AG09319 (cell line): Measurements from ENCODE around the gene PLEKHO1.
"Not testable (repeated sequence)": the region's sequence is repeated elsewhere in the genome, so short reads cannot be mapped to it uniquely, and the experiment has no call there.

ENCODE experiments used
- DNase-seq: peaks from one replicate; pipeline ENCODE4 v3.0.0-alpha.2; 2010; ENCODE audit warnings: low read depth; ENCODE audit errors: extremely low read depth
- CTCF ChIP-seq: IDR thresholded peaks from 2 replicates; pipeline ENCODE4 v1.5.1; 2011; ENCODE audit warnings: low read depth, mild to moderate bottlenecking, inconsistent platforms, low read length, moderate library complexity

The PLEKHO1 gene

DNA sequence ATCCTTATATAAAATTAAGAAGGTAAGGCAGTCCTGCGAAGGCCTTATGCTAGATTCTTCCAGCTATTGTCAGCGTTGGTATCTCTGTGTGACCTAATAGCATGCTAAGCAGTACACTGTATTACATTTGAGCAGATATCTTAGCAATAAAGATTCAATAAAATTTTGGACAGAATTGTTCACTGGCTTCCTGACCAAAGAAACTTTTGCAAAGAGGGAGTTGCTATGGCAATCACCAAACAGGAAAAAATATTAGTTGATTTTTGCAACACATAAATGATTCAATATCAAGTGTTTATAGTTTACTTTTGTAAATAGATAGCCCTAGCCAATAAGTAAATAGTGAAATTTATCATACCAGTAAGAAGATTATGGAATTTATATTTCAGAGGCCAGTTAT, 31.0 kb upstream of the PLEKHO1 start:
- no peak for TF ChIP-seq CTCF

GRCh38 chr1:150121236-150121862, 28.4 kb upstream of the PLEKHO1 start:
- no peak for DNase-seq
- TF ChIP-seq CTCF, result no peak

More for the DNA sequence above, 31.0 kb upstream of the PLEKHO1 start:
- DNase-seq, result no peak

DNA sequence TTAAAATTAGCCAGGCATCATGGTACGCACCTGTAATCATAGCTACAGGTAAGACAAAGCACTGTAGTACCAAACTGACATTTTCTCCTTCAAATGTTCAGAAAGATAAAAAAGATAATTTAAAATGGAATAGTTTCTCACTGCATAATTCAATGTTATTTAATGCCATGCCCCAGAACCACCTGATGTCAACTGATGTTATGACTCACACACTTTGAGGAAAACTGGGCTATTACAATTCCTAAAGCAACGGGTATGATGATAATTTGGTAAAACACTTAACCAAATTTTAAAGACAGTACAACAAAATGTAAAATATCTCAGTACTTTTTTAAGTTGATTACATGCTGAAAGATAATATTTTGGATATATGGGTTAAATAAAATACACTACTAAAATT, 22.9 kb upstream of the PLEKHO1 start:
- no peak for TF ChIP-seq CTCF
- DNase-seq, result no peak

DNA sequence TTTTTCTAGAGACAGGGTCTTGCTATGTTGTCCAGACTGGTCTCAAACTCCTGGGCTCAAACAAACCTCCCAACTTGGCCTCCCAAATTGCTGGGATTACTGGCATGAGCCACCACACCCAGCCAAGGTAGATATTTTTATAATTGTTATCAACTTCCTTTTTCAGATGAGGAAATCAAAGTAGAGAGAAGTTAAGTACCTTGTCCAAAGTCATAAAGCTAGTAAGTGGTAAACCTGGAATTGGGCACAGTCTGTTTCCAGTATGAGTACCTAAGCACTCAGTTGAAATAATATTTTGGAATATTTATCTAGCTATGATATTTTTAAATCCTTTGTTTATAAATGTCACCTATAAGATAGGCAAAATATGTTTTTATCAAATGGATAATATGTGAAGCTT, 22.3 kb upstream of the PLEKHO1 start:
- no peak for DNase-seq
- no peak for TF ChIP-seq CTCF

DNA sequence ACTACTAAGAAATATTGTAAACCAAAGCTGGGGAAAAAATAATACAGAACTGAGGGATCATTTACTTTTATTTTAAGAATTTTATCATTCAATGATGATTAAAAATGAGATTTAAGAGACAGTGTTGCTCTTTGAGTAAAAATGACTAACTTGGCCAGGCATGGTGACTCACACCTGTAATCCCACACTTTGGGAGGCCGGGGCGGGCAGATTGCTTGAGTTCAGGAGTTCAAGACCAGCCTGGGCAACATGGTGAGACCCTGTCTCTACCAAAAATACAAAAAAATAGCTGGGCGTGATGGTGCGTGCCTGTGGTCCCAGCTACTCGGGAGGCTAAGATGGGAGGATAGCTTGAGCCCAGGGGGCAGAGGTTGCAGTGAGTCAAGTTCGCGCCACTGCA, 21.8 kb upstream of the PLEKHO1 start:
- no peak for TF ChIP-seq CTCF

DNA sequence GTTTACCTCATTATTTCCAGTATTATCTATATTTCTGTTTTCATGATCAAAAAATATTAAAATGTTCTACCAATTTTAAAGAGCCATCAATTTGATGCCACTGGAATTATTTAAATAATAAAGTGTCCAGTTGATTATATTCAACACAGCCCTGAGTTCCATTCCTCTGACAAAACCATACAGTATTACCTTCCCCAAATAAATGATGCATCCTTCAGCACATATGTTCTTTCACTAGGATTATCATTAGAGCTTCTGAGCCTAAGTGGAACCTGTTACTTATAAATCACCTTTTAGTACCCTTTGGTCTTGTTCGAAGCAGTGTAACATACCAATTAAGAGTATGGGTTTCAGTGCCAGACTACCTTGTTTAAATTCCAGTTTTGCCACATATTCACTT, 17.3 kb upstream of the PLEKHO1 start:
- no peak for DNase-seq
- TF ChIP-seq CTCF, result no peak

More for the DNA sequence above, 21.8 kb upstream of the PLEKHO1 start:
- no peak for DNase-seq

- no peak for TF ChIP-seq CTCF
- DNase-seq, result no peak
Observed at GRCh38 chr1:150134537-150134936, 15.2 kb upstream of the PLEKHO1 start.

DNA sequence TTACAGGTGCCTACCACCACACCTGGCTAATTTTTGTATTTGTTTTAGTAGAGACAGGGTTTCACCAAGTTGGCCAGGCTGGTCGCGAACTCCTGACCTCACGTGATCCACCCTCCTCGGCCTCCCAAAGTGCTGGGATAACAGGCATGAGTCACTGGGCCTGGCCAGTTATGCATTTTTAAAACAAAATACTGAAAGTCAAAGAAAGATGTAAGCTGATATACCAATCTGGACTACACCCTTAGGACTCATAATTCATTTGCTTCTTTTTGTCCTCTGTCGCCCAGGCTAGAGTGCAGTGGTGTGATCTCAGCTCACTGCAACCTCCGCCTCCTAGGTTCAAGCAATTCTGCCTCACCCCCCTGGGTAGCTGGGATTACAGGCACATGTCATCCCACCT, 14.3 kb upstream of the PLEKHO1 start:
- DNase-seq, result not testable (repeated sequence)
